GM03348 (cell line): ENCODE data around the gene HOMER1.

Experiments
- DNase-seq: peaks from one replicate; pipeline ENCODE4 v3.0.0; 2012; ENCODE audit warnings: low spot score

Gene HOMER1

GRCh38 chr5:79489773-79490172 is 24.2 kb downstream of the HOMER1 start:
- DNase-seq: no peak

- peak; percentile 67 for DNase-seq
These were observed 25.2 kb downstream of the HOMER1 start for GRCh38 chr5:79488775-79489174.

- no peak for DNase-seq
These were observed 25.9 kb downstream of the HOMER1 start for GRCh38 chr5:79488058-79488457.

- no peak for DNase-seq
These were observed 26.7 kb downstream of the HOMER1 start for GRCh38 chr5:79487251-79487650.

GRCh38 chr5:79486116-79486515 is 27.8 kb downstream of the HOMER1 start:
- DNase-seq: no peak

- no peak for DNase-seq
These were observed 29.2 kb downstream of the HOMER1 start for GRCh38 chr5:79484731-79485130.

- no peak for DNase-seq
These were observed 32.4 kb downstream of the HOMER1 start for GRCh38 chr5:79481574-79481973.

- DNase-seq: no peak
These were observed 32.9 kb downstream of the HOMER1 start for GRCh38 chr5:79480991-79481390.

- DNase-seq: no peak
These were observed 38.8 kb downstream of the HOMER1 start for GRCh38 chr5:79475152-79475466.

- peak; percentile 44 for DNase-seq
These were observed 39.4 kb downstream of the HOMER1 start for GRCh38 chr5:79474367-79475151.

- DNase-seq: no peak
These were observed 42.4 kb downstream of the HOMER1 start for GRCh38 chr5:79471556-79471955.

- peak; percentile 61 for DNase-seq
These were observed 49.1 kb downstream of the HOMER1 start for GRCh38 chr5:79464695-79465332.

- DNase-seq: no peak
These were observed 49.7 kb downstream of the HOMER1 start for GRCh38 chr5:79464278-79464677.

GRCh38 chr5:79459626-79460025 is 54.3 kb downstream of the HOMER1 start:
- DNase-seq: no peak

- DNase-seq: no peak
These were observed 56.9 kb downstream of the HOMER1 start for GRCh38 chr5:79456890-79457583.

GRCh38 chr5:79456400-79456799 is 57.5 kb downstream of the HOMER1 start:
- no peak for DNase-seq

- no peak for DNase-seq
These were observed 59.9 kb downstream of the HOMER1 start for GRCh38 chr5:79454043-79454442.

GRCh38 chr5:79448336-79448735 is 65.6 kb downstream of the HOMER1 start:
- DNase-seq: peak; percentile 70

GRCh38 chr5:79436821-79437220 is 77.1 kb downstream of the HOMER1 start:
- DNase-seq: peak; percentile 22

GRCh38 chr5:79436224-79436623 is 77.7 kb downstream of the HOMER1 start:
- DNase-seq: peak; percentile 79

- no peak for DNase-seq
These were observed 83.7 kb downstream of the HOMER1 start for GRCh38 chr5:79430196-79430595.

GRCh38 chr5:79423296-79423695 is 90.6 kb downstream of the HOMER1 start:
- DNase-seq: peak; percentile 9

- no peak for DNase-seq
These were observed 93.7 kb downstream of the HOMER1 start for GRCh38 chr5:79420248-79420647.
